SK-N-SH treated with all-trans-retinoic acid at 6 μM for 48 hours (cell line): ENCODE data around the gene POP4.

Source experiments
- ATAC-seq: fragments of 200-7000 bp; cut with Tn5 transposase; 3 replicates; pipeline ENCODE4 v1.9.1; 2020; ENCODE audit warnings: mild to moderate bottlenecking, moderate library complexity
- ARNTL ChIP-seq: fragments of 450-650 bp; formaldehyde crosslinking; IDR thresholded peaks from 2 replicates; pipeline ENCODE4 v1.5.0; 2020; ENCODE audit warnings: low read depth, mild to moderate bottlenecking, moderate library complexity, borderline replicate concordance
- BACH2 ChIP-seq: fragments of 250-450 bp; sonication (Bioruptor Pico); IDR thresholded peaks from 2 replicates; pipeline ENCODE4 v1.9.0; 2021; ENCODE audit warnings: mild to moderate bottlenecking, borderline replicate concordance
- CREB5 ChIP-seq: fragments of 250-450 bp; sonication (Bioruptor Pico); IDR thresholded peaks from 2 replicates; pipeline ENCODE4 v1.5.1; 2020; ENCODE audit warnings: low read depth, mild to moderate bottlenecking, moderate library complexity
- CSDC2 ChIP-seq: fragments of 250-450 bp; sonication (Bioruptor Pico); IDR thresholded peaks from 2 replicates; pipeline ENCODE4 v1.5.0; 2020; ENCODE audit warnings: mild to moderate bottlenecking, moderate library complexity
- CSRNP3 ChIP-seq: fragments of 250-450 bp; sonication (Bioruptor Pico); IDR thresholded peaks from 2 replicates; pipeline ENCODE4 v1.5.1; 2021; ENCODE audit warnings: mild to moderate bottlenecking, moderate library complexity
- ESRRG ChIP-seq: fragments of 250-450 bp; sonication (Bioruptor Pico); IDR thresholded peaks from 2 replicates; pipeline ENCODE4 v1.6.1; 2021; ENCODE audit warnings: mild to moderate bottlenecking
- GLIS3 ChIP-seq: fragments of 250-450 bp; sonication (Bioruptor Pico); IDR thresholded peaks from 2 replicates; pipeline ENCODE4 v1.5.0; 2020; ENCODE audit warnings: mild to moderate bottlenecking, moderate library complexity
- ISL1 ChIP-seq: fragments of 250-450 bp; sonication (Bioruptor Pico); IDR thresholded peaks from 2 replicates; pipeline ENCODE4 v2.1.2; 2022; ENCODE audit warnings: mild to moderate bottlenecking, moderate library complexity
- OSR1 ChIP-seq: fragments of 250-450 bp; sonication (Bioruptor Pico); IDR thresholded peaks from 2 replicates; pipeline ENCODE4 v1.8.0; 2022; ENCODE audit warnings: moderate library complexity, mild to moderate bottlenecking, inconsistent platforms
- PATZ1 ChIP-seq: fragments of 250-450 bp; sonication (Bioruptor Pico); IDR thresholded peaks from 2 replicates; pipeline ENCODE4 v1.8.0; 2020; ENCODE audit warnings: mild to moderate bottlenecking, moderate library complexity, borderline replicate concordance
- POU6F1 ChIP-seq: fragments of 250-450 bp; sonication (Bioruptor Pico); IDR thresholded peaks from 2 replicates; pipeline ENCODE4 v1.8.0; 2021; ENCODE audit warnings: low read depth, mild to moderate bottlenecking, moderate library complexity, borderline replicate concordance
- PPARA ChIP-seq: fragments of 250-450 bp; sonication (Bioruptor Pico); IDR thresholded peaks from 2 replicates; pipeline ENCODE4 v1.5.0; 2020; ENCODE audit warnings: mild to moderate bottlenecking, borderline replicate concordance
- RARB ChIP-seq: fragments of 250-450 bp; sonication (Bioruptor Pico); IDR thresholded peaks from 2 replicates; pipeline ENCODE4 v1.8.0; 2021; ENCODE audit warnings: mild to moderate bottlenecking, moderate library complexity
- SNAI2 ChIP-seq: fragments of 250-450 bp; sonication (Bioruptor Pico); IDR thresholded peaks from 2 replicates; pipeline ENCODE4 v1.5.0; 2020; ENCODE audit warnings: mild to moderate bottlenecking, moderate library complexity
- TCF4 ChIP-seq: fragments of 250-450 bp; sonication (Bioruptor Pico); IDR thresholded peaks from 2 replicates; pipeline ENCODE4 v1.8.0; 2021; ENCODE audit warnings: mild to moderate bottlenecking, moderate library complexity, borderline replicate concordance
- TOX ChIP-seq: fragments of 250-450 bp; sonication (Bioruptor Pico); IDR thresholded peaks from 2 replicates; pipeline ENCODE4 v1.8.0; 2021; ENCODE audit warnings: mild to moderate bottlenecking, moderate library complexity, borderline replicate concordance
- TSHZ2 ChIP-seq: fragments of 250-450 bp; sonication (Bioruptor Pico); IDR thresholded peaks from 2 replicates; pipeline ENCODE4 v1.5.0; 2020; ENCODE audit warnings: mild to moderate bottlenecking, moderate library complexity
- ZC3H10 ChIP-seq: fragments of 250-450 bp; sonication (Bioruptor Pico); IDR thresholded peaks from 2 replicates; pipeline ENCODE4 v1.5.1; 2021; ENCODE audit warnings: mild to moderate bottlenecking, moderate library complexity
- ZFP3 ChIP-seq: fragments of 250-450 bp; sonication (Bioruptor Pico); IDR thresholded peaks from 2 replicates; pipeline ENCODE4 v1.5.0; 2020; ENCODE audit warnings: mild to moderate bottlenecking, moderate library complexity
- ZNF565 ChIP-seq: fragments of 450-650 bp; formaldehyde crosslinking; conservative IDR thresholded peaks from 2 replicates; pipeline ENCODE4 v1.5.0; 2020; ENCODE audit warnings: low read depth, mild to moderate bottlenecking, moderate library complexity
- ZNF70 ChIP-seq: fragments of 450-650 bp; formaldehyde crosslinking; IDR thresholded peaks from 2 replicates; pipeline ENCODE4 v1.5.0; 2020; ENCODE audit warnings: mild to moderate bottlenecking, moderate library complexity
- ZNF8 ChIP-seq: fragments of 450-650 bp; formaldehyde crosslinking; IDR thresholded peaks from 2 replicates; pipeline ENCODE4 v1.5.0; 2020; ENCODE audit warnings: mild to moderate bottlenecking, moderate library complexity

The POP4 gene

GRCh38 chr19:29587518-29587986 lies 18.5 kb upstream of the POP4 start:
- ATAC-seq = no peak
- TF ChIP-seq SNAI2 (no peak), OSR1 (CRISPR knock-in tag) (no peak), TOX (no peak), ZFP3 (CRISPR knock-in tag) (no peak), CSRNP3 (CRISPR knock-in tag) (no peak), GLIS3 (CRISPR knock-in tag) (no peak), ZNF565 (no peak), PPARA (CRISPR knock-in tag) (no peak), ARNTL (no peak), TCF4 (CRISPR knock-in tag) (no peak), ZNF8 (CRISPR knock-in tag) (no peak), BACH2 (CRISPR knock-in tag) (no peak), RARB (CRISPR knock-in tag) (no peak), CSDC2 (CRISPR knock-in tag) (no peak)

GRCh38 chr19:29588095-29588494 lies 18.0 kb upstream of the POP4 start:
- TF ChIP-seq ISL1 (no peak), PATZ1 (CRISPR knock-in tag) (no peak), ZNF70 (CRISPR knock-in tag) (no peak), POU6F1 (CRISPR knock-in tag) (no peak), ARNTL (no peak), TOX (no peak), GLIS3 (CRISPR knock-in tag) (no peak), ZNF565 (no peak), SNAI2 (no peak), ESRRG (CRISPR knock-in tag) (no peak), ZFP3 (CRISPR knock-in tag) (no peak), CSRNP3 (CRISPR knock-in tag) (no peak), ZC3H10 (CRISPR knock-in tag) (no peak), ZNF8 (CRISPR knock-in tag) (no peak), CSDC2 (CRISPR knock-in tag) (no peak), TSHZ2 (no peak)
- no peak for ATAC-seq

- TF ChIP-seq TSHZ2 (no peak), ZFP3 (CRISPR knock-in tag) (no peak), ZC3H10 (CRISPR knock-in tag) (no peak), TCF4 (CRISPR knock-in tag) (no peak), TOX (no peak), ZNF8 (CRISPR knock-in tag) (no peak), CREB5 (CRISPR knock-in tag) (no peak), CSRNP3 (CRISPR knock-in tag) (no peak)
- no peak for ATAC-seq
These were observed 15.8 kb upstream of the POP4 start for GRCh38 chr19:29590278-29590677.
